GM18867 (cell line): Measurements from ENCODE around the gene UBL5.

ENCODE experiments used
- ATAC-seq: cut with Tn5 transposase; IDR thresholded peaks from one replicate; pipeline ENCODE4 v1.9.1; 2021; ENCODE audit warnings: mild to moderate bottlenecking, moderate library complexity; ENCODE audit not compliant: unreplicated experiment

The UBL5 gene

GRCh38 chr19:9878511-9879196 lies 50.9 kb downstream of the UBL5 start:
- no peak for ATAC-seq
